Ovary (tissue), 9 donors: ENCODE results near the gene GRIN1. TPM values are rescaled to one million over a fixed set of nuclear protein-coding genes. Genes with fewer than 3 reads are reported as not detected.

Experiments
- DNase-seq, 5 donors: peaks; one replicate each; pipeline ENCODE4 v3.0.0-alpha.2; 2019 to 2020
- H3K27ac ChIP-seq, 2 donors: fragments of 200-600 bp; one replicate each; pipeline versions ENCODE4 v1.5.1 to v1.8.0; 2019 to 2022
- H3K27me3 ChIP-seq: fragments of 200-600 bp; one replicate; pipeline ENCODE4 v1.8.0; 2022
- H3K36me3 ChIP-seq: fragments of 200-600 bp; sonication (generic); one replicate; pipeline ENCODE4 v1.5.1; 2019
- H3K4me1 ChIP-seq: one replicate; pipeline ENCODE4 v1.8.1; 2013; ENCODE audit warnings: mild to moderate bottlenecking, moderate library complexity; ENCODE audit not compliant: insufficient read depth
- H3K4me3 ChIP-seq: fragments of 200-600 bp; sonication (generic); one replicate; pipeline ENCODE4 v1.5.1; 2017
- H3K9me3 ChIP-seq, 2 donors: fragments of 200-600 bp in 1 of 2; sonication (generic) in 1 of 2; one replicate each; pipeline versions ENCODE4 v1.5.1 to v1.8.1; 2013 to 2019; ENCODE audit warnings: mild to moderate bottlenecking in 1 of 2, moderate library complexity in 1 of 2
- EP300 ChIP-seq: sonication (generic); formaldehyde crosslinking; IDR thresholded peaks from one replicate; pipeline ENCODE4 v1.6.1; 2017; ENCODE audit warnings: antibody characterized with exemption
- POLR2A ChIP-seq: fragments of 450-650 bp; IDR thresholded peaks from one replicate; pipeline ENCODE4 v1.6.1; 2017; ENCODE audit warnings: antibody characterized with exemption, mild to moderate bottlenecking, moderate library complexity
- WGBS, 3 donors: extraction: QIAGEN DNeasy Blood & Tissue Kit in 1 of 3; methylation state at CpG; one replicate each; pipeline versions ENCODE4 v1.1.5 to v1.1.7; 2013 to 2017; 5-methylcytosine and 5-hydroxymethylcytosine counted together
- intact Hi-C, 4 donors: fragments of 100-400 bp; cut with DNase I; formaldehyde crosslinking; loops; one replicate each; pipeline versions ENCODE4 v1.11.0 to v1.15.1; 2022 to 2023
- polyA plus RNA-seq, 2 donors: library from polyadenylated mRNA; stranded (reverse); fragments of 200-250 nt in 1 of 2; fragments of 350-450 nt in 1 of 2; fragmentation: Illumina TruSeq in 1 of 2; extraction: RNeasy Lipid Tissue Mini Kit (QIAGEN cat#74804) in 1 of 2; gene quantifications; one replicate each; pipeline ENCODE4 v1.2.3, GENCODE V29; 2013 to 2014
- total RNA-seq, 7 donors: library from RNA; depleted of rRNA in 2 of 7; stranded (reverse); fragments of >200 nt in 2 of 7; fragmentation: NEBNext Ultra II Directional in 3 of 7; extraction: Animal tissue kit (Norgen Biotek cat#: 25700) in 3 of 7; gene quantifications; one replicate each; pipeline versions ENCODE4 v1.1.0 to v1.2.4, GENCODE V29; 2016 to 2023
- TF ChIP-seq, protein P1 (sequence below), 3 donors: fragments of 450-650 bp in 2 of 3; fragments of 200-600 bp in 1 of 3; IDR thresholded peaks; one replicate each; pipeline versions ENCODE4 v1.5.1 to v1.8.0; 2016 to 2022; ENCODE audit warnings: antibody characterized with exemption in 3 of 3, mild to moderate bottlenecking in 1 of 3
- donor health status: DM: no; HTN: no; CAD: no; lungs with moderate emphysema.
- donor health status: DM: no; HTN: no; CAD: no.
- donor health status: Bipolar disorder and iron deficiency.
- donor health status: DM: yes; HTN: yes; CAD: no.
- donor health status: DM: no; HTN: no; CAD: no.
- donor health status: DM: yes; HTN: yes; CAD: no.

GRIN1 gene
- total and polyA plus RNA-seq, 9 donors = 0.15 TPM; not detected in 8

DNA sequence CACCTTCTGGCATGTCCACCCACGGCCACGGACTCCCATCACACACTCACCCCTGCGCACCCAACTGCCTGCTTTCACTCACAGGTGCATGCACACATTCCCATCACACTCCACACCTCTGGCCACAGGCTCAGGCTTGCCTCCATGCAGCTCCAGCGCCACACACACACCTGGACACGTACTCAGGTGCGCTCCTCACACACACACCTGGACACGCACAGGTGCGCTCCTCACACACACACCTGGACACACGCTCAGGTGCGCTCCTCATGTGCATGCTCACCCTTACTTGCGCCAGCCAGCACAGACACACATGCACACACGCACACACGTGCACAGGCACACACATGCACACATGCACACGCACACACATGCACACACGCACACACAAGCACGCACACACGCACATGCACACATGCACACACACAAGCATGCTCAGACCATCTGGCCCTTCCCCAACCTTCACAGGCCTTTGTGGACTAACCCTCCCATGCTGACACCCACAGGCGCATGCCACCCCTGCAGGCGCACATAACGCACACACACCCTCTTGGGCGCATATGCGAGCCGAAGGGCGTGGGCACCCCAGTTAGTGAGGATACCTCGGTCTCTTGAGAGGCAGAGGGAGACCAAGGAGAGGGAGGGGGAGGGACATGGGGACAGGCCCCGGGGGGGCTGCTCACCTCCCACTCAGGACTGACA, 8.3 kb downstream of the GRIN1 start:
- no peak for DNase-seq
- no peaks in the 10 kb centered on the region for H3K9me3 ChIP-seq
- H3K36me3 ChIP-seq = no peaks in the 10 kb centered on the region
- 80 to 85% (median 82%) methylated on average over 25 to 26 of the region's 26 CpGs for WGBS, 3 donors
- intact Hi-C loops = no loop called here
- H3K4me1 ChIP-seq = no peaks in the 10 kb centered on the region
- H3K4me3 ChIP-seq = no peak overlapping the region
- no peak for TF ChIP-seq EP300
- TF ChIP-seq, protein P1, sequence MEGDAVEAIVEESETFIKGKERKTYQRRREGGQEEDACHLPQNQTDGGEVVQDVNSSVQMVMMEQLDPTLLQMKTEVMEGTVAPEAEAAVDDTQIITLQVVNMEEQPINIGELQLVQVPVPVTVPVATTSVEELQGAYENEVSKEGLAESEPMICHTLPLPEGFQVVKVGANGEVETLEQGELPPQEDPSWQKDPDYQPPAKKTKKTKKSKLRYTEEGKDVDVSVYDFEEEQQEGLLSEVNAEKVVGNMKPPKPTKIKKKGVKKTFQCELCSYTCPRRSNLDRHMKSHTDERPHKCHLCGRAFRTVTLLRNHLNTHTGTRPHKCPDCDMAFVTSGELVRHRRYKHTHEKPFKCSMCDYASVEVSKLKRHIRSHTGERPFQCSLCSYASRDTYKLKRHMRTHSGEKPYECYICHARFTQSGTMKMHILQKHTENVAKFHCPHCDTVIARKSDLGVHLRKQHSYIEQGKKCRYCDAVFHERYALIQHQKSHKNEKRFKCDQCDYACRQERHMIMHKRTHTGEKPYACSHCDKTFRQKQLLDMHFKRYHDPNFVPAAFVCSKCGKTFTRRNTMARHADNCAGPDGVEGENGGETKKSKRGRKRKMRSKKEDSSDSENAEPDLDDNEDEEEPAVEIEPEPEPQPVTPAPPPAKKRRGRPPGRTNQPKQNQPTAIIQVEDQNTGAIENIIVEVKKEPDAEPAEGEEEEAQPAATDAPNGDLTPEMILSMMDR (IDR thresholded peaks at IDR 0.05) = no peak
- TF ChIP-seq POLR2A = no peak
- H3K27ac ChIP-seq = no peak overlapping the region
- no peaks in the 10 kb centered on the region for H3K27me3 ChIP-seq

DNA sequence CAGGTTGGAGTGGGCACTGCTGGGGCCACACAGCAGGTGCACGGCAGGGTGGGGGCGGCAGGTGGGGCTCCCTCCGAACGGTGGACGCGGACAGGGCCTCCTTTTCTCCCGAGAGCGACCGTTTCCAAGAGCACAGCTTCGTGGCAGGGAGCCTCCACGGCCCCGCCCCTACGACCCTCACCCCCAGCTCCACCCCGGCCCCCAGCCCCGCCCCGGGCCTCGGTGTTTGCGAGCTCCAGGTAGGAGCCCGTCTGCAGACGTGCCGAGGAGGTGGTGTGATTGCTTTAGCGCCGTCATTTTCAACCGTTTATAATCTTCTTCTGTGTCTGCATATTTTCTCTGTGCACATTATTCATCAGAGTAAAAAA, 8.8 kb downstream of the GRIN1 start:
- Histone ChIP-seq H3K4me1 (no peaks in the 10 kb centered on the region), H3K36me3 (no peaks in the 10 kb centered on the region), H3K27me3 (no peaks in the 10 kb centered on the region), H3K9me3 (no peaks in the 10 kb centered on the region), H3K4me3 (no peak overlapping the region), H3K27ac (no peak overlapping the region)
- intact Hi-C loops = no loop called here
- TF ChIP-seq EP300 (no peak), POLR2A (no peak)
- TF ChIP-seq, protein P1 (IDR thresholded peaks at IDR 0.05) = no peak
- 20 to 23% (median 22%) methylated on average over 23 to 24 of the region's 24 CpGs for WGBS, 3 donors
- no peak for DNase-seq

DNA sequence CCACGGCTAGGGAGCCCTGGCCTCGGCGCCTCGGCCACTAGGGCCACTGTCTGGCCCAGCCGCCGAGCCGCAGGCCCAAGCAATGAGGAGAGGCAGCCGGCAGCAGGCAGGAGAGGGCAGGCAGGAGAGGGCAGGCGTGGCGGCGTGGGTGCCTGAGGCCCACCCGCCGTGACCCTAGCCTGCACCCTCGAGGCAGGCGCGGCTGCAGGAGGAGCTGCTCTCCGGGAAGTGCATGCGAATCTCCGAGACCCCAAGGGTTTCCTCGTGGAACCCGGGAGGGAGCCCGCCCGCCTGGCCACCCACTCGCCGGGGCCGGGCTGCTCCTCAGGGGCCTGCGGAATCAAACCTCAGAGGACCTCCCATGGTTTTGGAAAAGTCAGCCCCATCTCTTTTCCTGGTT, 9.3 kb downstream of the GRIN1 start:
- intact Hi-C loops = no loop called here
- WGBS, 3 donors = 62 to 72% (median 63%) methylated on average over 25 to 27 of the region's 27 CpGs

DNA sequence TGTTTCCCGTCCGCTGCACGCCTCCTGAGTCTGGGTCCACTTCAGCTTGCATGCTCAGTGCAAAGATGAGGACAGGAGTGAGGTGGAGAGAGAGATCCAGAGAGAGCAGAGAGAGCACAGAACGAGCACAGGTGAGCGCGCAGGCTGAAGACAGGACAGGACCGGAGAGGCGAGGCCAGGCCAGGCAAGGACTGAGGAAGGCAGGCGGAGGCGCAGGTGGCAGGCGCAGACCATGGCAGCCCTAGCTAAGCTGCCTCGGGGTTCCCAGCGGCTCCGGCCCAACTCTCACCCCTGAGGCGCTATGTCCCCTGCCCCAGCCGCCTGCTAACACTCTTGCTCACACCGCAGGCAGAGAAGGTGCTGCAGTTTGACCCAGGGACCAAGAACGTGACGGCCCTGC, 9.7 kb downstream of the GRIN1 start:
- intact Hi-C loops = no loop called here
- WGBS, 3 donors = 75 to 77% (median 76%) methylated on average over 19 of the region's 19 CpGs
- no peaks in the 10 kb centered on the region for H3K27me3 ChIP-seq
- H3K27ac ChIP-seq = no peak overlapping the region
- no peaks in the 10 kb centered on the region for H3K36me3 ChIP-seq
- H3K9me3 ChIP-seq = no peaks in the 10 kb centered on the region
- H3K4me1 ChIP-seq = no peaks in the 10 kb centered on the region
- DNase-seq = no peak
- H3K4me3 ChIP-seq = no peak overlapping the region
- TF ChIP-seq POLR2A = no peak

More for the DNA sequence above, 9.3 kb downstream of the GRIN1 start:
- TF ChIP-seq POLR2A (no peak), EP300 (no peak)
- TF ChIP-seq, protein P1 (IDR thresholded peaks at IDR 0.05) = no peak
- Histone ChIP-seq H3K4me3 (no peak overlapping the region), H3K36me3 (no peaks in the 10 kb centered on the region), H3K4me1 (no peaks in the 10 kb centered on the region), H3K27me3 (no peaks in the 10 kb centered on the region), H3K9me3 (no peaks in the 10 kb centered on the region), H3K27ac (no peak overlapping the region)
- DNase-seq = no peak

DNA sequence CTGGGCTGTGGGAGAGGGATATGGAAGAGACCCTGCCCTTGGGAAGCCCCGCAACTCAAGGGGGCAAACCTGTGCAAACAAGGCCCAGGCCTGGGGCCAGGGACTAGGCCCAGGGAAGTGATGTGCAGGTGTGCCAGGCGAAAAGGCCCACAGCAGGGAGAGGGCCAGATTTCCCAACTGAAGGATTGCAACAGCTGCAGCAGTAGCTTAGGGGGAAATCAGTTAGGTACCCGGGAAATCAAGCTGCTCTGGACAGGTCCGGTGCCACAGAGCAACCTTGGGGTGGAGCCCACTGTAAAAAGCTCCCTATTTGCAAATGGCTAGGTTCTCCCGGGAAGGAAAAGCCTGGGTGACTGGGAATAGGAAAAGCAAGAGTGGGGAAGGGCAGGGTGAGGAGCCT, 10.4 kb downstream of the GRIN1 start:
- TF ChIP-seq, protein P1 (IDR thresholded peaks at IDR 0.05) = no peak
- TF ChIP-seq POLR2A (no peak), EP300 (no peak)
- H3K27me3 ChIP-seq = no peaks in the 10 kb centered on the region
- WGBS, 3 donors = 77 to 81% (median 77%) methylated on average over 5 of the region's 5 CpGs
- H3K4me1 ChIP-seq = no peaks in the 10 kb centered on the region
- no peak overlapping the region for H3K27ac ChIP-seq
- intact Hi-C loops = no loop called here
- H3K36me3 ChIP-seq = no peaks in the 10 kb centered on the region
- no peaks in the 10 kb centered on the region for H3K9me3 ChIP-seq
- no peak for DNase-seq
- no peak overlapping the region for H3K4me3 ChIP-seq
